ENCODE measurements around the gene FCHSD1. TPM values are rescaled to one million over a fixed set of nuclear protein-coding genes. Genes with fewer than 3 reads are reported as not detected.

The FCHSD1 gene
- total RNA-seq, 1 experiment from 2014 or later = 23.1 TPM

GRCh38 chr5:141691286-141691866, 40.2 kb upstream of the FCHSD1 start:
- Histone ChIP-seq H3K9ac (ENCODE audit: extremely low read depth, insufficient read length, low read length) (no peak overlapping the region), H3T11ph (ENCODE audit: low read length) (no peak overlapping the region), H2AFZ (ENCODE audit: low read length) (no peak overlapping the region), H2BK5ac (ENCODE audit: insufficient read length, low read length) (no peak overlapping the region), H2BK120ac (ENCODE audit: low read depth, low read length, poor library complexity, severe bottlenecking) (no peak overlapping the region), H3K4ac (ENCODE audit: low read depth, low read length) (no peak overlapping the region), H3K9me3 (ENCODE audit: control insufficient read depth, low read depth, low read length) (no peaks in the 10 kb centered on the region), H2BK12ac (ENCODE audit: insufficient read length, low read depth, low read length) (no peak overlapping the region), H4K91ac (ENCODE audit: insufficient read length, low read depth, low read length) (no peak overlapping the region), H4K8ac (replicated peaks; ENCODE audit: insufficient read length, low read depth, low read length) (no peak overlapping the region), H2BK20ac (ENCODE audit: low read depth, low read length, poor library complexity, severe bottlenecking) (no peak overlapping the region), H3K23me2 (ENCODE audit: insufficient read length, low read depth, low read length, poor library complexity, severe bottlenecking) (no peaks in the 10 kb centered on the region), H3K14ac (ENCODE audit: insufficient read depth, low read length) (no peak overlapping the region), H4K5ac (ENCODE audit: insufficient read length, low read depth, low read length) (no peak overlapping the region), H3K4me2 (ENCODE audit: insufficient read depth, insufficient read length, low read length) (no peak overlapping the region), H3K18ac (ENCODE audit: insufficient read length, low read depth, low read length) (no peak overlapping the region), H3K79me1 (ENCODE audit: insufficient read depth, low read depth, low read length, poor library complexity, severe bottlenecking) (no peaks in the 10 kb centered on the region), H3K27ac (ENCODE audit: insufficient read length, low read depth, low read length) (no peak overlapping the region), H2BK15ac (ENCODE audit: low read depth, low read length) (no peak overlapping the region), H3K56ac (ENCODE audit: insufficient read length, low read depth, low read length) (no peak overlapping the region), H3K27me3 (ENCODE audit: insufficient read depth, low read length) (no peaks in the 10 kb centered on the region), H2AK5ac (ENCODE audit: insufficient read length, low read length) (no peak overlapping the region), H3K79me2 (ENCODE audit: insufficient read depth, low read length) (no peaks in the 10 kb centered on the region), H3K23ac (ENCODE audit: insufficient read length, low read depth, low read length) (no peak overlapping the region), H4K20me1 (ENCODE audit: control insufficient read depth, insufficient read depth, insufficient read length) (no peaks in the 10 kb centered on the region), H3K4me1 (ENCODE audit: insufficient read depth, low read length) (peaks cover 7% of the 10 kb centered on the region)
- H3K4me3 Mint-ChIP-seq = no peak overlapping the region; a peak in 1 of 5 replicates
- peaks cover 31 to 36% of the 10 kb centered on the region in 2 experiments for H3K4me1 Mint-ChIP-seq
- H3K27me3 Mint-ChIP-seq (ENCODE audit: low read depth) = peaks cover 27% of the 10 kb centered on the region
- TF ChIP-seq, protein P1, sequence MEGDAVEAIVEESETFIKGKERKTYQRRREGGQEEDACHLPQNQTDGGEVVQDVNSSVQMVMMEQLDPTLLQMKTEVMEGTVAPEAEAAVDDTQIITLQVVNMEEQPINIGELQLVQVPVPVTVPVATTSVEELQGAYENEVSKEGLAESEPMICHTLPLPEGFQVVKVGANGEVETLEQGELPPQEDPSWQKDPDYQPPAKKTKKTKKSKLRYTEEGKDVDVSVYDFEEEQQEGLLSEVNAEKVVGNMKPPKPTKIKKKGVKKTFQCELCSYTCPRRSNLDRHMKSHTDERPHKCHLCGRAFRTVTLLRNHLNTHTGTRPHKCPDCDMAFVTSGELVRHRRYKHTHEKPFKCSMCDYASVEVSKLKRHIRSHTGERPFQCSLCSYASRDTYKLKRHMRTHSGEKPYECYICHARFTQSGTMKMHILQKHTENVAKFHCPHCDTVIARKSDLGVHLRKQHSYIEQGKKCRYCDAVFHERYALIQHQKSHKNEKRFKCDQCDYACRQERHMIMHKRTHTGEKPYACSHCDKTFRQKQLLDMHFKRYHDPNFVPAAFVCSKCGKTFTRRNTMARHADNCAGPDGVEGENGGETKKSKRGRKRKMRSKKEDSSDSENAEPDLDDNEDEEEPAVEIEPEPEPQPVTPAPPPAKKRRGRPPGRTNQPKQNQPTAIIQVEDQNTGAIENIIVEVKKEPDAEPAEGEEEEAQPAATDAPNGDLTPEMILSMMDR (conservative IDR thresholded peaks at IDR 0.05) = no peak
- H3K27ac Mint-ChIP-seq = no peak overlapping the region
- no CpG with 5 or more reads among the region's 9 CpGs for WGBS (ENCODE audit: extremely low coverage, insufficient read length, low lambda C conversion rate)
- DNase-seq = no peak
- H3K9me3 Mint-ChIP-seq = no peaks in the 10 kb centered on the region
- H3K36me3 Mint-ChIP-seq (ENCODE audit: insufficient read depth in 1 of 3, low read depth in 3 of 3) = no peaks in the 10 kb centered on the region
